ENCODE data around the gene PRR19. TPM values are rescaled to one million over a fixed set of nuclear protein-coding genes. Genes with fewer than 3 reads are reported as not detected.

PRR19 gene
- total and polyA plus RNA-seq, 2 donors (not counting 1 experiment from before 2014, with no cell fraction given): 0.39 to 0.54 TPM

DNA sequence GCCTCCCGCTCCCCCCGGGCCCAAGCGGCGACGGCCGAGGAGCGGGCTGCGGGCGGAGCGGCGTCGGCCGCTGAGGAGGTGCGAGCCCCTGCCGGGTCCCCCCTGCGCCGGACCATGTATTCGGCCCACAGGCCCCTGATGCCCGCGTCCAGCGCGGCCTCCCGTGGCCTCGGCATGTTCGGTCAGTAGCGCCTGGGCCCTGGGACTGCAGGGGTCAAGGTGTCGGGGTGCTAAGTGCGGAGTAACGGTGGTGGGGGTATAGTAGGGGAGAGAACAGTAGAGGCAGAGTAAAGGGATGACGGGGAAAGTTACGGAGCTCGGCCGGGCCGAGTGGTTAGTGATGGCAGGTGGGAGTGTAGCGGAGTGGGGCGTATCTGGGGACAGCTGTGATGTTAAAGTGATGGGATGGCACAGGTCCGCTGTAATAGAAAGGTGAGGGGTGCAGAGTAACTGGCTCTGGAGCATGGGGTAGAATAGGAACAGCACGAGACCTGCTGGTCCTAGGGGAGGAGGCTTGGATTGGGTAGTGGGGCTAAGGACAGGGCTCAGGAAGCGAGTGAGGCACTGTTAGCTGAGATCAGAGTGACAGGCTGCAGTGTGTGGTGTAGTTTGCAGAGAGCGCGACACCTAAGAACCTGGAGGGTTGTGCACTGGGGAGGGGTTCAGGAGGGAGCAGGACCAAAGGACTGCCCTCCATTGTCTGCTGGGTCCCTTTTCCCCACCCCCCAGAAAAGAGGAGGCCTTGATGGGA lies 17.2 kb upstream of the PRR19 start:
- under 1% methylated on average over 38 of the region's 41 CpGs for WGBS (ENCODE audit: insufficient coverage)
- TF ChIP-seq, protein P1, sequence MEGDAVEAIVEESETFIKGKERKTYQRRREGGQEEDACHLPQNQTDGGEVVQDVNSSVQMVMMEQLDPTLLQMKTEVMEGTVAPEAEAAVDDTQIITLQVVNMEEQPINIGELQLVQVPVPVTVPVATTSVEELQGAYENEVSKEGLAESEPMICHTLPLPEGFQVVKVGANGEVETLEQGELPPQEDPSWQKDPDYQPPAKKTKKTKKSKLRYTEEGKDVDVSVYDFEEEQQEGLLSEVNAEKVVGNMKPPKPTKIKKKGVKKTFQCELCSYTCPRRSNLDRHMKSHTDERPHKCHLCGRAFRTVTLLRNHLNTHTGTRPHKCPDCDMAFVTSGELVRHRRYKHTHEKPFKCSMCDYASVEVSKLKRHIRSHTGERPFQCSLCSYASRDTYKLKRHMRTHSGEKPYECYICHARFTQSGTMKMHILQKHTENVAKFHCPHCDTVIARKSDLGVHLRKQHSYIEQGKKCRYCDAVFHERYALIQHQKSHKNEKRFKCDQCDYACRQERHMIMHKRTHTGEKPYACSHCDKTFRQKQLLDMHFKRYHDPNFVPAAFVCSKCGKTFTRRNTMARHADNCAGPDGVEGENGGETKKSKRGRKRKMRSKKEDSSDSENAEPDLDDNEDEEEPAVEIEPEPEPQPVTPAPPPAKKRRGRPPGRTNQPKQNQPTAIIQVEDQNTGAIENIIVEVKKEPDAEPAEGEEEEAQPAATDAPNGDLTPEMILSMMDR (IDR thresholded peaks at IDR 0.05): no peak
- TF ChIP-seq EZH2 (IDR thresholded peaks at IDR 0.05; ENCODE audit: borderline replicate concordance, insufficient read depth, low read depth, low read length, poor library complexity, severe bottlenecking): no peak

More for the DNA sequence above, 17.2 kb upstream of the PRR19 start:
- no peaks in the 10 kb centered on the region for H3K9me3 Mint-ChIP-seq (ENCODE audit: insufficient read depth)
- no peak overlapping the region for H2AFZ ChIP-seq (ENCODE audit: insufficient read depth, low read depth, low read length, poor library complexity, severe bottlenecking)
- no peaks in the 10 kb centered on the region for H3K27me3 ChIP-seq (replicated peaks in 1 of 4; ENCODE audit: control extremely low read depth in 1 of 4, control insufficient read depth in 3 of 4, insufficient read depth in 4 of 4, low read length in 3 of 4)
- POLR2A ChIA-PET: interaction anchor here (0.6 to 3.8 kb wide), 6 partner anchors 14 to 208 kb away, joined by 3 to 12 read pairs (median 4); partner anchors contain the start of genes PAFAH1B3 and PRR19
- peaks cover 0 to 30% of the 10 kb centered on the region in 2 experiments for H3K36me3 ChIP-seq (replicated peaks in 1 of 2; ENCODE audit: control extremely low read depth in 1 of 2, control insufficient read depth in 1 of 2, extremely low read depth in 1 of 2, insufficient read depth in 2 of 2, low read length in 1 of 2)
- H3K27ac ChIP-seq (ENCODE audit: low read length in 2 of 2): peak overlapping the region; percentile 32 to 59
- H3K79me2 ChIP-seq (ENCODE audit: control insufficient read depth, insufficient read depth, low read length): peaks cover 18% of the 10 kb centered on the region
- peaks cover 32% of the 10 kb centered on the region for H4K20me1 ChIP-seq (ENCODE audit: control insufficient read depth, insufficient read depth, low read length, poor library complexity, severe bottlenecking)
- H3K27ac Mint-ChIP-seq: peak overlapping the region; percentile 93
- no peak for ATAC-seq (ENCODE audit: low read depth)
- H3K9ac ChIP-seq (ENCODE audit: low read length): peak overlapping the region; percentile 74
- peak overlapping the region; percentile 100 for H3K4me2 ChIP-seq (replicated peaks; ENCODE audit: low read depth, low read length, poor library complexity, severe bottlenecking)
- CTCF ChIA-PET: interaction anchor here (0.6 to 1.5 kb wide), 8 partner anchors 10 to 176 kb away, joined by 3 to 5 read pairs (median 4); partner anchors contain the start of genes GSK3A, PAFAH1B3 and PRR19
- H3K9me3 ChIP-seq (ENCODE audit: control extremely low read depth in 1 of 3, control insufficient read depth in 2 of 3, insufficient read depth in 1 of 3, low read length in 2 of 3): no peaks in the 10 kb centered on the region
- DNase-seq: peak; percentile 68
- no peaks in the 10 kb centered on the region for H3K27me3 Mint-ChIP-seq
- intact Hi-C loops (cut with micrococcal nuclease): loop anchor here (1.0 to 5.0 kb wide), 2 partner anchors 41 to 82 kb away; partner anchors contain the start of gene MEGF8
- peak overlapping the region; percentile 49 to 72 (median 67) for H3K4me3 ChIP-seq (ENCODE audit: control extremely low read depth in 1 of 5, extremely low read depth in 1 of 5, insufficient read depth in 1 of 5, low read depth in 2 of 5, low read length in 4 of 5)
- H3K4me1 Mint-ChIP-seq: peaks cover 24% of the 10 kb centered on the region
- H3K4me1 ChIP-seq (ENCODE audit: control insufficient read depth in 2 of 2, insufficient read depth in 2 of 2, low read length in 2 of 2): peaks cover 42 to 52% of the 10 kb centered on the region in 2 donors
- H3K4me3 Mint-ChIP-seq: peak overlapping the region; percentile 92

All from B cell (primary cell).